Adrenal gland (tissue), 12 donors: Measurements from ENCODE around the gene GXYLT2. TPM values are rescaled to one million over a fixed set of nuclear protein-coding genes. Genes with fewer than 3 reads are reported as not detected.

ENCODE experiments used
- DNase-seq, 7 donors: peaks; one replicate each; pipeline ENCODE4 v3.0.0-alpha.2; 2019 to 2020
- H3K27ac ChIP-seq, 5 donors: fragments of 200-600 bp; sonication (generic) in 4 of 5; 1 replicate in 3 of 5; 2 replicates in 2 of 5; pipeline versions ENCODE4 v1.5.1 to v1.8.0; 2016 to 2020; ENCODE audit warnings: mild to moderate bottlenecking in 1 of 5
- H3K27me3 ChIP-seq: fragments of 200-600 bp; 2 replicates; pipeline ENCODE4 v1.8.0; 2021
- H3K36me3 ChIP-seq, 2 donors: fragments of 200-600 bp; replicated peaks in 1 of 2; 1 replicate in 1 of 2; 2 replicates in 1 of 2; pipeline versions ENCODE4 v1.5.1 to v1.8.0; 2018 to 2022
- H3K4me1 ChIP-seq, 2 donors: fragments of 200-600 bp; replicated peaks in 1 of 2; 1 replicate in 1 of 2; 2 replicates in 1 of 2; pipeline versions ENCODE4 v1.5.1 to v1.8.0; 2018 to 2021
- H3K4me3 ChIP-seq, 4 donors: fragments of 200-600 bp; sonication (generic) in 3 of 4; one replicate each; pipeline ENCODE4 v1.5.1; 2016 to 2018
- H3K9me3 ChIP-seq, 3 donors: fragments of 200-600 bp; sonication (generic) in 1 of 3; replicated peaks in 1 of 3; 1 replicate in 2 of 3; 2 replicates in 1 of 3; pipeline versions ENCODE4 v1.5.1 to v1.8.0; 2016 to 2021
- POLR2A ChIP-seq, 2 donors: fragments of 450-650 bp; IDR thresholded peaks; one replicate each; pipeline ENCODE4 v1.6.1; 2017; ENCODE audit warnings: antibody characterized with exemption in 2 of 2, mild to moderate bottlenecking in 2 of 2, moderate library complexity in 1 of 2
- WGBS, 4 donors: extraction: QIAGEN DNeasy Blood & Tissue Kit in 2 of 4; methylation state at CpG; one replicate each; pipeline versions ENCODE4 v1.1.5 to v1.1.7; 2013 to 2017; 5-methylcytosine and 5-hydroxymethylcytosine counted together
- intact Hi-C, 2 donors: fragments of 100-400 bp; cut with DNase I; formaldehyde crosslinking; loops; one replicate each; pipeline versions ENCODE4 v1.14.1 to v1.15.0; 2022 to 2023
- polyA plus RNA-seq, 3 donors: library from polyadenylated mRNA; stranded (reverse); fragments of 200-250 nt in 2 of 3; fragments of 350-450 nt in 1 of 3; fragmentation: Illumina TruSeq in 1 of 3; extraction: RNeasy Lipid Tissue Mini Kit (QIAGEN cat#74804) in 1 of 3; gene quantifications; one replicate each; pipeline ENCODE4 v1.2.3, GENCODE V29; 2013 to 2014
- total RNA-seq, 9 donors: library from RNA; depleted of rRNA in 4 of 9; stranded (reverse); fragments of >200 nt in 4 of 9; fragments of 120-200 nt in 1 of 9; fragmentation: NEBNext Ultra II Directional in 1 of 9; extraction: Animal tissue kit (Norgen Biotek cat#: 25700) in 1 of 9; gene quantifications; one replicate each; pipeline versions ENCODE4 v1.1.0 to v1.2.4, GENCODE V29; 2013 to 2023
- TF ChIP-seq, protein P1 (sequence below), 6 experiments: fragments of 450-650 bp in 4 of 6; fragments of 200-600 bp in 2 of 6; sonication (generic) in 1 of 6; IDR thresholded peaks; 1 replicate in 5 of 6; 2 replicates in 1 of 6; pipeline versions ENCODE4 v1.5.1 to v1.8.0; 2016 to 2021; ENCODE audit warnings: antibody characterized with exemption in 6 of 6, mild to moderate bottlenecking in 2 of 6, moderate library complexity in 1 of 6
- donor health status: healthy with polysubstance abuse.
- donor health status: Bipolar disorder and iron deficiency.
- donor health status: DM: yes; HTN: yes; CAD: no.
- donor health status: DM: no; HTN: no; CAD: no.
- donor health status: DM: no; HTN: no; CAD: no.
- donor health status: DM: yes; HTN: yes; CAD: no.

The GXYLT2 gene
- total and polyA plus RNA-seq, 12 donors: 1.9 to 32.5 (median 16.5) TPM

DNA sequence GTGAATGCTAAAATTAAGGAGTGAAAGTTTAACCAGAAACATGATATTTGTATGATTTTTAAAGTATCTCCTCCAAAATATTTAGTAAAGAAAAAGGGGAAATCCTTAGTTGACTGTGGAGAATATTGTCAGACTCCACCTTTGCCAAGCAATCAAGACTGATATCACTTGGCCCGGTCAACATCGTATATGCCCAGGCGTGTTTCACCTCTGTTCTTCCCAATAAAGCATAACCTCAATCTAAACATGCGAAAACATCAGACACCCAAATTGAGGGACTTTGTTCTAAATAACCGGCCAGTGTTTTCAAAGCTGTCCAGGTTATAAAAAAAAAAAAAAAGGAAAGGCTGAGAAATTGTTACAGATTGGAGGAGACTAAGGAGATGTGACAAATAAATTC lies 54.6 kb downstream of the GXYLT2 start:
- no peaks in the 10 kb centered on the region for H3K27me3 ChIP-seq
- no peak for DNase-seq
- no peaks in the 10 kb centered on the region for H3K9me3 ChIP-seq
- 95 to 98% (median 96%) methylated on average over 5 of the region's 5 CpGs for WGBS, 4 donors
- H3K4me1 ChIP-seq: peaks cover 0 to 10% of the 10 kb centered on the region in 2 donors
- intact Hi-C loops: loop anchor here in 1 of 2 donors (10.0 kb wide), 1 partner anchor 52 kb away; the partner anchor contains the start of gene PPP4R2
- H3K36me3 ChIP-seq: no peaks in the 10 kb centered on the region
- TF ChIP-seq POLR2A (IDR thresholded peaks at IDR 0.05): no peak
- TF ChIP-seq, protein P1, sequence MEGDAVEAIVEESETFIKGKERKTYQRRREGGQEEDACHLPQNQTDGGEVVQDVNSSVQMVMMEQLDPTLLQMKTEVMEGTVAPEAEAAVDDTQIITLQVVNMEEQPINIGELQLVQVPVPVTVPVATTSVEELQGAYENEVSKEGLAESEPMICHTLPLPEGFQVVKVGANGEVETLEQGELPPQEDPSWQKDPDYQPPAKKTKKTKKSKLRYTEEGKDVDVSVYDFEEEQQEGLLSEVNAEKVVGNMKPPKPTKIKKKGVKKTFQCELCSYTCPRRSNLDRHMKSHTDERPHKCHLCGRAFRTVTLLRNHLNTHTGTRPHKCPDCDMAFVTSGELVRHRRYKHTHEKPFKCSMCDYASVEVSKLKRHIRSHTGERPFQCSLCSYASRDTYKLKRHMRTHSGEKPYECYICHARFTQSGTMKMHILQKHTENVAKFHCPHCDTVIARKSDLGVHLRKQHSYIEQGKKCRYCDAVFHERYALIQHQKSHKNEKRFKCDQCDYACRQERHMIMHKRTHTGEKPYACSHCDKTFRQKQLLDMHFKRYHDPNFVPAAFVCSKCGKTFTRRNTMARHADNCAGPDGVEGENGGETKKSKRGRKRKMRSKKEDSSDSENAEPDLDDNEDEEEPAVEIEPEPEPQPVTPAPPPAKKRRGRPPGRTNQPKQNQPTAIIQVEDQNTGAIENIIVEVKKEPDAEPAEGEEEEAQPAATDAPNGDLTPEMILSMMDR (IDR thresholded peaks at IDR 0.05): no peak
- H3K4me3 ChIP-seq: no peak overlapping the region
- no peak overlapping the region for H3K27ac ChIP-seq

DNA sequence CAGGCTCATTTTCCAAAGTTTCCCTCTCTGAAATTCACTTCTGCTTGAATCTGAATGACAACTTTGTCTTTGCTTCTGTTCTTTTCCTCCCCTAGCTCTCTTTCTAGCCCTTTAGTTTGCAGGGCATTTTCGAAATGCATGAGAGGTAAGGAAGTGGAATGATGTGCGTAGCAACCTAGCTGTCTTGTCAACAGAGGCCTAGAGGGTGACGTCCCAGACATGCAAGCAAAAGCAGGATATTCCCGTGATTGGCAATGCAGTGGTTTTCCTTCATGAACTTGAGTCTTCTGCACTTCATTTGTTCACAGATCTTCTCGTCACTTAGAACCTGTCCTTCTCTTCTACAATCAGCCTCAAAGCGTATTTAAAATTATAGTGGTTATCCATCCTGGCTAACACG lies 56.9 kb downstream of the GXYLT2 start:
- Histone ChIP-seq H3K27ac (no peak overlapping the region), H3K27me3 (no peaks in the 10 kb centered on the region), H3K4me3 (no peak overlapping the region), H3K36me3 (no peaks in the 10 kb centered on the region), H3K9me3 (no peaks in the 10 kb centered on the region), H3K4me1 (no peaks in the 10 kb centered on the region)
- 81 to 94% (median 93%) methylated on average over 7 of the region's 7 CpGs for WGBS, 4 donors
- TF ChIP-seq, protein P1 (IDR thresholded peaks at IDR 0.05): no peak
- no peak for TF ChIP-seq POLR2A (IDR thresholded peaks at IDR 0.05)
- DNase-seq: no peak
- intact Hi-C loops: loop anchor here in 1 of 2 donors (10.0 kb wide), 1 partner anchor 50 kb away; the partner anchor contains the start of gene PPP4R2

DNA sequence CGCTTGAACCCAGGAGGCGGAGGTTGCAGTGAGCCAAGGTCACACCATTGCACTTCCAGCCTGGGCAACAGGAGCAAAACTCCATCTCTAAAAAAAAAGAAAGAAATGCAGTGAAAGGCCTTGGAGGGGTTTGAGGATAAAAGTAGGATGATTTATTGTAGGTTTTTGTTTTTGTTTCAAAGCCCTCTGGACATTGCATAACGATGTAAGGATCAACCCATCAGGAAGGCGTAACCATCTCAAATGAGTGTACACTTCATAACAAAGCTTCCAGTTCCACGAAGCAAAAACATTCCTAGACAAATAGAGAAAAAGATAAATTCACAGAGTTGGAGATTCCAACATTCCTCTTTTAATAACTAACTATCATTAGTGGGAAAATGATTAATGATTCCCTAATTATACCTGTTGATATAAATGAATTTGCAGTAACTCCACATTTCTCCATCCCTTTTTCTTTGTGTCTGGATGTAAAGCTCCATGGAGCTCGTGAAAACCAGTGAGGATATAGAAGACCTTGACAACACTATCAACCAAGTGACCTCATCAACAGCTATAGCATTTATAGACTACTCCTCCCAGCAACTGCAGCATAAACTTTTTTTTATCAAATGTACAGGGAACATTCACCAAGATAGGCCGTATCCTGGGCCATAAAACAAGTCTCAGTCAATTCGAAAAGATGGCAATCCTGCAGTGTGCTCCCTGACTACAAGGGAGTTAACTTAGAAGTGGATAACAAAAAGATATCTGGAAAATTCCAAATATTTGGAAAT lies 60.1 kb downstream of the GXYLT2 start:
- TF ChIP-seq, protein P1 (IDR thresholded peaks at IDR 0.05): no peak
- TF ChIP-seq POLR2A (IDR thresholded peaks at IDR 0.05): no peak
- Histone ChIP-seq H3K36me3 (no peaks in the 10 kb centered on the region), H3K27me3 (no peaks in the 10 kb centered on the region), H3K27ac (no peak overlapping the region), H3K9me3 (no peaks in the 10 kb centered on the region), H3K4me3 (no peak overlapping the region), H3K4me1 (no peaks in the 10 kb centered on the region)
- intact Hi-C loops: loop anchor here in 1 of 2 donors (10.0 kb wide), 1 partner anchor 47 kb away; the partner anchor contains the start of gene PPP4R2
- no peak for DNase-seq
- 69 to 80% (median 73%) methylated on average over 8 of the region's 8 CpGs for WGBS, 4 donors

DNA sequence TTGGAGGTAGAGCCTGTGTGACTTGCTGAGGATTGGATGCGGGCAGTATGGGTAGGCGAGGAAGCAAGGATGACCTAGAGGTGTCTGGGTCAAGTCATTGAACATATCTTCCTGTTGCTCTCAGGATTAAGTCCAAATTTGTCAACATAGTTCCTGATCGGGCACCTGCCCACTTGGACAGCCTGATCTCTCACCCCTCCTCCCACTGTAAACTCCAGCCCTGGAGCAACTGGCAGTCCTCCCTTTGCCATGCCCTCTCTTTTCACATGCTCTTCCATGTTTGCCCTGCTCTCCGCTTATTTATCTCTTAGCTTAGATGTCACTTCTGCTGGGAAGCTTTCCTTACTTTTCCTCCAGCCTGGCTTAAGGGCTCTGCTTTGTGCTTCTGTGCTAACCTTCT lies 61.2 kb downstream of the GXYLT2 start:
- Histone ChIP-seq H3K4me1 (no peaks in the 10 kb centered on the region), H3K27me3 (no peaks in the 10 kb centered on the region), H3K27ac (no peak overlapping the region), H3K36me3 (no peaks in the 10 kb centered on the region), H3K9me3 (no peaks in the 10 kb centered on the region), H3K4me3 (no peak overlapping the region)
- intact Hi-C loops: loop anchor here in 1 of 2 donors (10.0 kb wide), 1 partner anchor 46 kb away; the partner anchor contains the start of gene PPP4R2
- 89 to 96% (median 93%) methylated on average over 4 of the region's 4 CpGs for WGBS, 4 donors
- TF ChIP-seq POLR2A (IDR thresholded peaks at IDR 0.05): no peak
- TF ChIP-seq, protein P1 (IDR thresholded peaks at IDR 0.05): no peak
- DNase-seq: no peak
